Endodermal cell (in vitro differentiated cells): Measurements from ENCODE around the gene USP47. TPM values are rescaled to one million over a fixed set of nuclear protein-coding genes. Genes with fewer than 3 reads are reported as not detected.

ENCODE experiments used
- DNase-seq: peaks from one replicate; pipeline ENCODE4 v3.0.0-alpha.2; 2017
- H3K27ac ChIP-seq: 2 replicates; pipeline ENCODE4 v1.5.1; 2013; ENCODE audit warnings: mild to moderate bottlenecking, low read depth, low read length, moderate library complexity
- H3K27me3 ChIP-seq: 2 replicates; pipeline ENCODE4 v1.6.1; 2013; ENCODE audit warnings: mild to moderate bottlenecking, low read length, moderate library complexity; ENCODE audit not compliant: insufficient read depth, control insufficient read depth, poor library complexity, severe bottlenecking
- H3K36me3 ChIP-seq: 2 replicates; pipeline ENCODE4 v1.7.0; 2013; ENCODE audit warnings: mild to moderate bottlenecking, low read length, moderate library complexity; ENCODE audit not compliant: control insufficient read depth, insufficient read depth
- H3K4me1 ChIP-seq: one replicate; pipeline ENCODE4 v1.7.0; 2013; ENCODE audit warnings: low read length; ENCODE audit not compliant: control insufficient read depth, insufficient read depth
- H3K4me3 ChIP-seq: 2 replicates; pipeline ENCODE4 v1.5.1; 2013; ENCODE audit warnings: mild to moderate bottlenecking, low read length, moderate library complexity
- H3K9ac ChIP-seq: 2 replicates; pipeline ENCODE4 v1.6.1; 2013; ENCODE audit warnings: mild to moderate bottlenecking, low read length, moderate library complexity; ENCODE audit not compliant: poor library complexity, severe bottlenecking; ENCODE audit errors: extremely low read depth
- H3K9me3 ChIP-seq: 2 replicates; pipeline ENCODE4 v1.6.1; 2013; ENCODE audit warnings: mild to moderate bottlenecking, low read length, moderate library complexity; ENCODE audit not compliant: control insufficient read depth
- H3K27ac Mint-ChIP-seq: 2 replicates; pipeline ENCODE4 v1.8.0; 2020; ENCODE audit warnings: mixed read lengths
- H3K27me3 Mint-ChIP-seq: 2 replicates; pipeline ENCODE4 v1.8.0; 2021; ENCODE audit warnings: mild to moderate bottlenecking, mixed read lengths; ENCODE audit not compliant: insufficient read depth
- H3K36me3 Mint-ChIP-seq: 2 replicates; pipeline ENCODE4 v1.8.0; 2020; ENCODE audit warnings: low read depth, mixed read lengths
- H3K4me1 Mint-ChIP-seq: 2 replicates; pipeline ENCODE4 v1.8.0; 2020; ENCODE audit warnings: mixed read lengths
- H3K4me3 Mint-ChIP-seq: 2 replicates; pipeline ENCODE4 v1.8.0; 2020; ENCODE audit warnings: mild to moderate bottlenecking, moderate library complexity, mixed read lengths
- H3K9me3 Mint-ChIP-seq: 2 replicates; pipeline ENCODE4 v1.8.0; 2020; ENCODE audit warnings: mild to moderate bottlenecking, mixed read lengths
- WGBS, 2 experiments: methylation state at CpG; one replicate each; pipeline versions ENCODE4 v1.1.5 to v1.1.7; 2013; ENCODE audit warnings: missing lambda C conversion rate in 2 of 2, mixed read lengths in 1 of 2; ENCODE audit not compliant: insufficient coverage in 1 of 2, insufficient read length in 1 of 2; 5-methylcytosine and 5-hydroxymethylcytosine counted together
- total RNA-seq, 2 donors: library from RNA; stranded (reverse); fragmentation: NEBNext Ultra II Directional in 1 of 2; extraction: Animal tissue kit (Norgen Biotek cat#: 25700) in 1 of 2; gene quantifications; 2 replicates in 1 of 2; 3 replicates in 1 of 2; pipeline ENCODE4 v1.2.1, GENCODE V29; 2021
- TF ChIP-seq, protein P1 (sequence below): fragments of 200-600 bp; sonication (generic); conservative IDR thresholded peaks from 2 replicates; pipeline ENCODE4 v1.5.0; 2021; ENCODE audit warnings: antibody characterized with exemption, mild to moderate bottlenecking

USP47 gene
- total RNA-seq, 2 donors from 2014 or later: 26.3 to 26.9 TPM

DNA sequence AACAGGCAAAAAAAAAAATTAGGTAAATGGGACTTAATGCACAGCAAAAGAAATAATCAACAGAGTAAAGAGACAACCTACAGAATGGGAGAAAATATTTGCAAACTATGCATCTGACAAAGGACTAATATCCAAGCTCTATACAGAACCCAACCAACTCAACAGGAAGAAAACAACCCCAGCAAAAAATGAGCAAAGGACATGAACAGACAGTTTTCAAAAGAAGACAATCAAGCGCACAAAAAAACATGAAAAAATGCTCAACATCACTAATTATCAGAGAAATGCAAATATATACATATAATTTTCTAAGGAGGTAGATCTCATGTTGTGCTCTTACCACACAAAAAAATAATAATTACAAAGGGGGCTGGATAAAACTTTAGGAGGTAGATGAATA lies 36.5 kb upstream of the USP47 start:
- Histone ChIP-seq H3K27me3 (peaks cover 17% of the 10 kb centered on the region), H3K9me3 (no peaks in the 10 kb centered on the region), H3K4me1 (no peaks in the 10 kb centered on the region), H3K27ac (no peak overlapping the region), H3K9ac (no peak overlapping the region), H3K4me3 (no peak overlapping the region), H3K36me3 (no peaks in the 10 kb centered on the region)
- Mint-ChIP-seq H3K4me3 (no peak overlapping the region), H3K27ac (no peak overlapping the region), H3K9me3 (no peaks in the 10 kb centered on the region), H3K4me1 (no peaks in the 10 kb centered on the region), H3K27me3 (peaks cover 2% of the 10 kb centered on the region), H3K36me3 (no peaks in the 10 kb centered on the region)
- TF ChIP-seq, protein P1, sequence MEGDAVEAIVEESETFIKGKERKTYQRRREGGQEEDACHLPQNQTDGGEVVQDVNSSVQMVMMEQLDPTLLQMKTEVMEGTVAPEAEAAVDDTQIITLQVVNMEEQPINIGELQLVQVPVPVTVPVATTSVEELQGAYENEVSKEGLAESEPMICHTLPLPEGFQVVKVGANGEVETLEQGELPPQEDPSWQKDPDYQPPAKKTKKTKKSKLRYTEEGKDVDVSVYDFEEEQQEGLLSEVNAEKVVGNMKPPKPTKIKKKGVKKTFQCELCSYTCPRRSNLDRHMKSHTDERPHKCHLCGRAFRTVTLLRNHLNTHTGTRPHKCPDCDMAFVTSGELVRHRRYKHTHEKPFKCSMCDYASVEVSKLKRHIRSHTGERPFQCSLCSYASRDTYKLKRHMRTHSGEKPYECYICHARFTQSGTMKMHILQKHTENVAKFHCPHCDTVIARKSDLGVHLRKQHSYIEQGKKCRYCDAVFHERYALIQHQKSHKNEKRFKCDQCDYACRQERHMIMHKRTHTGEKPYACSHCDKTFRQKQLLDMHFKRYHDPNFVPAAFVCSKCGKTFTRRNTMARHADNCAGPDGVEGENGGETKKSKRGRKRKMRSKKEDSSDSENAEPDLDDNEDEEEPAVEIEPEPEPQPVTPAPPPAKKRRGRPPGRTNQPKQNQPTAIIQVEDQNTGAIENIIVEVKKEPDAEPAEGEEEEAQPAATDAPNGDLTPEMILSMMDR: no peak
- no peak for DNase-seq
- 78% methylated on average over 1 of the region's 1 CpG; no CpG with 5 or more reads in 1 of the 2 experiments for WGBS, 2 experiments

DNA sequence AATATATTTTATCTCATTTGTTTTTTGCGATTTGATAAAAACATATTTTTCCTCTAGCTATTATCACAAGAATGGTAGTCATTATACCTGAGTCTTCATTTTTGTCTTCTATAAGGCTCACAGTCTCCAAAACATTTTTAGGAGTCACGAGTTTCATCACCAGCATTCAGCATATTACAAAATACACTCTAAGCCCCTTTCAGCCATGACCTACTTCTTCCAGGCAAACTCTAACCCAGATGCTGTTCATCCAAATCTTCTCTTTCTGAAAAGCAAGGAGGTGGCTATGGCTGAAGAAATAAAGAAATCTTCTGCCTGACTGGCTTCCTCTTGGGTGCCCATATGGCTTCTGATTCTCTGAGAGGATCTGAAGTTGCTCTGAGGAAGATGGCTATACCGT lies 35.7 kb upstream of the USP47 start:
- DNase-seq: no peak
- Mint-ChIP-seq H3K36me3 (no peaks in the 10 kb centered on the region), H3K9me3 (no peaks in the 10 kb centered on the region), H3K4me3 (no peak overlapping the region), H3K4me1 (no peaks in the 10 kb centered on the region), H3K27me3 (peaks cover 7% of the 10 kb centered on the region), H3K27ac (no peak overlapping the region)
- TF ChIP-seq, protein P1: no peak
- H3K4me1 ChIP-seq: no peaks in the 10 kb centered on the region
- 98 to 100% methylated on average over 3 of the region's 3 CpGs for WGBS, 2 experiments
- no peak overlapping the region for H3K27ac ChIP-seq
- no peaks in the 10 kb centered on the region for H3K9me3 ChIP-seq
- no peaks in the 10 kb centered on the region for H3K36me3 ChIP-seq
- no peak overlapping the region for H3K4me3 ChIP-seq
- peaks cover 8% of the 10 kb centered on the region for H3K27me3 ChIP-seq
- no peak overlapping the region for H3K9ac ChIP-seq

DNA sequence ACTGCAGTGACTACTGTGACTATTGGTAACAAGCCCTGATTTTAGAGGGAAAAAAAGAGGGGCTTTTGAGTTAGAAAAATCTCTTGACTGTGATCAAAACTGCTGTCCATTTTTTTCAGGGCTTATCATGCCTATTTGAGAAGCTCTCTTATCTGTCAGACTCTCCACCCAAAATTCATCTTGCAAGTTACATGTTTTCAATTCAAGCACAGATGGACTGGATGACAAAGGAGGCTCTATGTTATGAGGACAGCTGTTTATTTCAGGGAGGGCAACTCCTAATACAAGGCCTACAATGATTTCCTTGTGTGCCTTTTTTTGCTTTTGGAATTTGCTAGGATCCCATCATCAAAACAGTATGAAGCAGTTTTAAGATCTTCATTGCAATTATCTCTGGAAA lies 35.2 kb upstream of the USP47 start:
- no peaks in the 10 kb centered on the region for H3K9me3 Mint-ChIP-seq

More for the DNA sequence above, 35.2 kb upstream of the USP47 start:
- H3K9ac ChIP-seq: no peak overlapping the region
- TF ChIP-seq, protein P1: no peak
- DNase-seq: no peak
- no peak overlapping the region for H3K27ac ChIP-seq
- no peaks in the 10 kb centered on the region for H3K4me1 ChIP-seq
- no peaks in the 10 kb centered on the region for H3K36me3 ChIP-seq
- H3K4me3 ChIP-seq: no peak overlapping the region
- Mint-ChIP-seq H3K36me3 (no peaks in the 10 kb centered on the region), H3K4me1 (no peaks in the 10 kb centered on the region), H3K27me3 (peaks cover 9% of the 10 kb centered on the region), H3K4me3 (no peak overlapping the region), H3K27ac (no peak overlapping the region)
- peaks cover 4% of the 10 kb centered on the region for H3K27me3 ChIP-seq
- no peaks in the 10 kb centered on the region for H3K9me3 ChIP-seq
